Activated naive CD4-positive, alpha-beta T cell treated with anti-CD3 and anti-CD28 coated beads, Interleukin-2, amount 10 ng/mL, durations not matched to agents 7 days and 5 days (primary cell): ENCODE data around the gene MYPN.

Source experiments
- CTCF ChIA-PET: fragments of 350-600 bp; sonication (Branson Sonifier 250); formaldehyde crosslinking; loops from one replicate; lab custom pipeline; 2021; ENCODE audit warnings: antibody characterized with exemption; lab: Charles Lee
- DNase-seq: peaks from one replicate; pipeline ENCODE4 v3.0.0-alpha.2; 2020
- H3K27ac Mint-ChIP-seq: one replicate; pipeline ENCODE4 v1.8.0; 2021; ENCODE audit warnings: mild to moderate bottlenecking, moderate library complexity, mixed read lengths
- H3K27me3 Mint-ChIP-seq: one replicate; pipeline ENCODE4 v1.8.0; 2021; ENCODE audit warnings: mild to moderate bottlenecking, mixed read lengths
- H3K36me3 Mint-ChIP-seq: one replicate; pipeline ENCODE4 v1.8.0; 2021; ENCODE audit warnings: mixed read lengths
- H3K4me1 Mint-ChIP-seq: one replicate; pipeline ENCODE4 v1.8.0; 2021; ENCODE audit warnings: mixed read lengths
- H3K4me3 Mint-ChIP-seq: one replicate; pipeline ENCODE4 v1.8.0; 2021; ENCODE audit warnings: mild to moderate bottlenecking, moderate library complexity, mixed read lengths
- H3K9me3 Mint-ChIP-seq: one replicate; pipeline ENCODE4 v1.8.0; 2021; ENCODE audit warnings: mixed read lengths

MYPN gene

DNA sequence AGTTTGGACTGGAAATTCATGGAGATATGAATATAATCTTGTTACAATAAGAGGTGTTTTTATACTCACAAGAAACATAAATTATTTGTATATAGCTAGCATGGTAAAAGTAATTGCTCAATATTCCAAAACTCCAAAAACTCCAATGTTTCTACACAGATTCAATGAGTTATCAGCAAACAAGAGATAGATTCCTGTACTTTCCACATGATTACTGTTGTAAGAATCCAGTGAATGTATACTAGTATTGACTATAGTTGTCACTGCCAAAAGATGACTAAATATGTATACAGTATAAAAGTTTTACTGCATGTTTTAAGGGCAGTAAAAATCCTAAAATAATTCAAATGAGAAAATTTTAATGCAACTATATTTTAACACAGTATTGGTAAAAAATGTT is 111.9 kb downstream of the MYPN start:
- no peak for DNase-seq
- no peaks in the 10 kb centered on the region for H3K36me3 Mint-ChIP-seq
- H3K9me3 Mint-ChIP-seq: no peaks in the 10 kb centered on the region
- CTCF ChIA-PET: interaction anchor here (1.2 to 1.6 kb wide), 2 partner anchors 8 to 10 kb away, joined by 3 read pairs; no protein-coding TSS in a partner anchor
- H3K4me3 Mint-ChIP-seq: no peak overlapping the region
- H3K27ac Mint-ChIP-seq: no peak overlapping the region
- no peaks in the 10 kb centered on the region for H3K4me1 Mint-ChIP-seq
- peaks cover 6% of the 10 kb centered on the region for H3K27me3 Mint-ChIP-seq

- no peak overlapping the region for H3K27ac Mint-ChIP-seq
- H3K4me1 Mint-ChIP-seq: no peaks in the 10 kb centered on the region
- no peak for DNase-seq
- CTCF ChIA-PET: interaction anchor here (1.8 kb wide), 1 partner anchor 9 kb away, joined by 5 read pairs; no protein-coding TSS in a partner anchor
- no peaks in the 10 kb centered on the region for H3K36me3 Mint-ChIP-seq
- no peak overlapping the region for H3K4me3 Mint-ChIP-seq
- peaks cover 10% of the 10 kb centered on the region for H3K27me3 Mint-ChIP-seq
- H3K9me3 Mint-ChIP-seq: no peaks in the 10 kb centered on the region
These were observed 113.1 kb downstream of the MYPN start for GRCh38 chr10:68222391-68222790.

DNA sequence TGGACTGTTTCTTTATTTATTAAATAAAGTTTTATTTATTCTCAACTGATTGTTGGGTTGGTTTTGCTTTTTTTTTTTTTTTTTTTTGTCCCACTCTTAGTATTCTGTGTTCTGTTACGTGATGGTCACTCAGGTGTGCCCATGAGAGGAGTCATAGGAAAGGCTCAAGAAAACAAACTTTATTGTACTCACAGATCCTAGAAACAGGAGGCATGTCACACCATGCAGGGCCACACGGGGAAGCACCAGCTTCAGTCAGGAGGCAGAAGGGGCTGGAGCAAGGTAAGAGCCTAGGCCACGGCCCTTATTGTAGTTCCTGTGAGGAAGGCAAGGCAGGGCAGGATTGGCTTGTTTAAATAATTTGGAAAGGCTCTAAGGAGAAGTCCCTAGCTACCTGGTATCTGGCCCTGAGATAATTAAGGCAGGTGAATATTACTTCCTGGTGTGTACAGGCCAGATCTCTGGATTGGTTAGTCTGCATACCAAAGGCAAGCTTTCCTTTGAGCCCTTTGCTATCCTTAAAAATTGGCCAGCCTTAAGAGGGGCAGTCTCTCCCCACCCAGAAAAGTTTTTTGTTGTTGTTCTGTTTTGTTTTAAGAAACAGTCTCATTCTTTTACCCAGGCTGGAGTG is 114.4 kb downstream of the MYPN start:
- Mint-ChIP-seq H3K4me1 (no peaks in the 10 kb centered on the region), H3K4me3 (no peak overlapping the region), H3K27me3 (peaks cover 14% of the 10 kb centered on the region), H3K9me3 (no peaks in the 10 kb centered on the region), H3K36me3 (no peaks in the 10 kb centered on the region), H3K27ac (no peak overlapping the region)
- CTCF ChIA-PET: interaction anchor here (0.9 to 1.8 kb wide), 3 partner anchors 9 to 13 kb away, joined by 3 to 5 read pairs (median 4); no protein-coding TSS in a partner anchor
- no peak for DNase-seq

GRCh38 chr10:68224810-68225209 is 115.5 kb downstream of the MYPN start:
- CTCF ChIA-PET: no interaction called here
- H3K4me1 Mint-ChIP-seq: no peaks in the 10 kb centered on the region
- DNase-seq: no peak
- no peak overlapping the region for H3K27ac Mint-ChIP-seq
- no peak overlapping the region for H3K4me3 Mint-ChIP-seq
- H3K27me3 Mint-ChIP-seq: peaks cover 19% of the 10 kb centered on the region
- H3K9me3 Mint-ChIP-seq: no peaks in the 10 kb centered on the region
- H3K36me3 Mint-ChIP-seq: no peaks in the 10 kb centered on the region

GRCh38 chr10:68230268-68230667 is 121.0 kb downstream of the MYPN start:
- CTCF ChIA-PET: interaction anchor here (0.7 to 1.0 kb wide), 3 partner anchors 14 to 118 kb away, joined by 3 to 4 read pairs (median 4); no protein-coding TSS in a partner anchor
- Mint-ChIP-seq H3K27ac (no peak overlapping the region), H3K9me3 (no peaks in the 10 kb centered on the region), H3K36me3 (no peaks in the 10 kb centered on the region), H3K27me3 (peaks cover 44% of the 10 kb centered on the region), H3K4me1 (peaks cover 7% of the 10 kb centered on the region), H3K4me3 (no peak overlapping the region)
- DNase-seq: no peak

DNA sequence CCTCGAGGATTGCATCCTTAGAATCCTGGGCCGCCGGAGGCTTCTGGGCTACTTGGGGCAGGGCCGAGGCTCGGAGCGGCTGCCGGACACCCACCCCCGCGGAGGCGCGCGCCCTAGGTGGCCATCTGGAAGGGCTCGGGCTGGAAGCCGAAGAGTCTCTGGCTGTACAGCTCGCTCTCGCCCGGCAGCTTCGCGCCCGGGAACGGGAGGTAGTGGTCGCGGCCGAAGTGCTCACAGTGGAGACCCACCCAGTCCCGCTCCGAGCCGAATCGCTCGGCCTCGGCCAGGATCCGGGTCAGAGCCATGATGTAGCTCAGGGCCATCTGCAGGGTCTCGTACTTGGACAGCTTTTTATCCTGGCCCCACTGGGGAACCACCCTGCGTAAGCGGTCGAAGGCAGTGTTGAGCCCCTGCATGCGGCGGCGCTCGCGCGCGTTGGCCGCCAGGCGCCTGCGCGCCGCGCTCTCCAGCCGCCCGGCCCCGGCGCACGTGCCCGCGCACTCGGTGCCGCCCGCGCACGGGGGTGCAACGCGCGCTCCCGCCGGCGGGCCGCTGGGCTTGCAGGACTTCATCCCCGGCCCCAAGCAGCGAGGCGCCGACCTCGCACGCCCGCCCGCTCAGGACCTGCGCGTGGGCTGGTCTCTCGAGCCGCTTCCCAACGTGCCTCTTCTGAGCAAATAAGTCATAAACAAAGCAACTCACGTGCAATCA is 122.0 kb downstream of the MYPN start:
- H3K27me3 Mint-ChIP-seq: peaks cover 51% of the 10 kb centered on the region

GRCh38 chr10:68231817-68232251 is 122.5 kb downstream of the MYPN start, which contains the start of gene ATOH7:
Gene ATOH7 (minus strand): TSS chr10:68232113. CDS start chr10:68231677, 436 bp downstream.
- CTCF ChIA-PET: interaction anchor here (0.7 kb wide), 1 partner anchor 8 kb away, joined by 4 read pairs; no protein-coding TSS in a partner anchor
- Mint-ChIP-seq H3K27ac (no peak within 1 kb of the TSS), H3K9me3 (no peaks in the 10 kb centered on the region), H3K4me1 (peaks cover 7% of the 10 kb centered on the region), H3K36me3 (no peaks in the 10 kb centered on the region), H3K4me3 (peak within 1 kb of the TSS; percentile 53), H3K27me3 (peaks cover 57% of the 10 kb centered on the region)
- no peak for DNase-seq

More for the DNA sequence above, 122.0 kb downstream of the MYPN start:
- Mint-ChIP-seq H3K4me3 (peak overlapping the region; percentile 53), H3K36me3 (no peaks in the 10 kb centered on the region), H3K4me1 (peaks cover 7% of the 10 kb centered on the region), H3K27ac (no peak overlapping the region), H3K9me3 (no peaks in the 10 kb centered on the region)
- peak; percentile 46 for DNase-seq
- CTCF ChIA-PET: interaction anchor here (0.6 to 1.0 kb wide), 3 partner anchors 15 to 145 kb away, joined by 3 to 4 read pairs (median 3); no protein-coding TSS in a partner anchor

DNA sequence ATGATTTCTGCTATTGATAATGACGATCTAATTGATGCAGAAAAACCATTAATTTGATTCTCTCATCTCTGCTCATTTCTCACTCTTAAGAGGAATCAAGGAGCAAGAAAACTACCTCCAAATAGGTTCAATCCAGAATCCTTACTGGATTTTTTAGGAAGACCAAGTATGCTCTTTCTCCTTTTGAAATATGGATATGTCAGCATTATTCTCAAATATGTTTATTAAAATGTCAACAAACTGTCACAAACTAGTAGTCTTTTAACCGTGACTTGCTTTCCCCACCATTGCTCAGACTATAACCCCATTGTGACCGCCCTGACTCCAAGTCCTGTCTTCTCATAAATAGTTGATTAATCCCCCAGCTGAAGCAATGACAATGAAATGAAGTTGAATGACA is 123.8 kb downstream of the MYPN start:
- no peak for DNase-seq
- H3K4me1 Mint-ChIP-seq: peaks cover 7% of the 10 kb centered on the region
- no peak overlapping the region for H3K4me3 Mint-ChIP-seq
- H3K27ac Mint-ChIP-seq: no peak overlapping the region
- H3K9me3 Mint-ChIP-seq: no peaks in the 10 kb centered on the region
- peaks cover 49% of the 10 kb centered on the region for H3K27me3 Mint-ChIP-seq
- CTCF ChIA-PET: no interaction called here
- H3K36me3 Mint-ChIP-seq: no peaks in the 10 kb centered on the region

DNA sequence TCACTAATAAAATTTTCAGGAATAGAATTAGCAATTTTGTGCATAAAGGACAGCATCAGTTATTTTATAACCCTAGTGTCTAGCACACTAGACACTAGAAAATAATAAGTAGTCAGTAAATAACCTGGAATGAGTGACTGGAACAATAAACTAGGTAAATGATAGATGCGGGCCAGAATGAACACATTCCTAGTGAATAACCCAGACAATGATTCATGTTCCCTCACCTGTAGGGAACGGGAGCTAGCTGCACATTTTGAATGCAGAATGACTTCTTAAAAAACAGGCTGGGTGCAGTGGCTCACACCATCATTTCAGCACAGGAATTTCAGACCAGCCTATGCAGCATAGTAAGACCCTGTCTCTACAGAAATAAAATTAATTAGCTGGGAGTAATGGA is 125.8 kb downstream of the MYPN start:
- Mint-ChIP-seq H3K27ac (no peak overlapping the region), H3K4me1 (peaks cover 7% of the 10 kb centered on the region), H3K4me3 (no peak overlapping the region), H3K9me3 (no peaks in the 10 kb centered on the region), H3K27me3 (peaks cover 44% of the 10 kb centered on the region), H3K36me3 (no peaks in the 10 kb centered on the region)
- no peak for DNase-seq
- CTCF ChIA-PET: no interaction called here

- CTCF ChIA-PET: no interaction called here
- no peak overlapping the region for H3K4me3 Mint-ChIP-seq
- peaks cover 7% of the 10 kb centered on the region for H3K4me1 Mint-ChIP-seq
- H3K27ac Mint-ChIP-seq: no peak overlapping the region
- DNase-seq: no peak
- H3K36me3 Mint-ChIP-seq: no peaks in the 10 kb centered on the region
- peaks cover 41% of the 10 kb centered on the region for H3K27me3 Mint-ChIP-seq
- H3K9me3 Mint-ChIP-seq: no peaks in the 10 kb centered on the region
These were observed 126.3 kb downstream of the MYPN start for GRCh38 chr10:68235581-68235980.

GRCh38 chr10:68237173-68237572 is 127.9 kb downstream of the MYPN start:
- Mint-ChIP-seq H3K4me3 (no peak overlapping the region), H3K27ac (no peak overlapping the region), H3K4me1 (no peaks in the 10 kb centered on the region), H3K9me3 (no peaks in the 10 kb centered on the region), H3K27me3 (peaks cover 30% of the 10 kb centered on the region), H3K36me3 (no peaks in the 10 kb centered on the region)
- CTCF ChIA-PET: interaction anchor here (0.8 to 1.2 kb wide), 3 partner anchors 10 to 30 kb away, joined by 3 to 6 read pairs (median 3); no protein-coding TSS in a partner anchor
- DNase-seq: no peak

DNA sequence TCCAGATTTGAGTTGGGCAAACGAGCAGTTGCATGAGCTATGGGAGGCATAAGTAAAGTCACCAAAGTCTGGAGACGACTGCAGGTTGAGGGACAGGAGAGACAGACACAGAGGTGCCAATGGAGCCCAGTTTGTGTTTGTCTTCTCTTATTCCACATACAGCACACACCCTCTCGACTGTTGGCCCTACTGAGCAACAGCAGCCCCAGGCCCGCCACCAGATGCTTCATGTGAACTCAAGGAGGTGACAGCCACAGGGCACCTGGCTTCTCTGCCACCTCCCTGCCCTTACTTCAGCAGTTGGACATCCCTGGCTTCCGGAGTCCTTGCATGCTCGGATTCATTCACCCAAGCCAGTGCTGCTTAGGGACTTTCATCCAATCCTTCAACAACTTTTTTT is 129.1 kb downstream of the MYPN start:
- H3K4me1 Mint-ChIP-seq: no peaks in the 10 kb centered on the region
- no peak for DNase-seq
- CTCF ChIA-PET: no interaction called here
- H3K27me3 Mint-ChIP-seq: peaks cover 26% of the 10 kb centered on the region
- no peaks in the 10 kb centered on the region for H3K9me3 Mint-ChIP-seq
- no peaks in the 10 kb centered on the region for H3K36me3 Mint-ChIP-seq
- no peak overlapping the region for H3K27ac Mint-ChIP-seq
- no peak overlapping the region for H3K4me3 Mint-ChIP-seq

DNA sequence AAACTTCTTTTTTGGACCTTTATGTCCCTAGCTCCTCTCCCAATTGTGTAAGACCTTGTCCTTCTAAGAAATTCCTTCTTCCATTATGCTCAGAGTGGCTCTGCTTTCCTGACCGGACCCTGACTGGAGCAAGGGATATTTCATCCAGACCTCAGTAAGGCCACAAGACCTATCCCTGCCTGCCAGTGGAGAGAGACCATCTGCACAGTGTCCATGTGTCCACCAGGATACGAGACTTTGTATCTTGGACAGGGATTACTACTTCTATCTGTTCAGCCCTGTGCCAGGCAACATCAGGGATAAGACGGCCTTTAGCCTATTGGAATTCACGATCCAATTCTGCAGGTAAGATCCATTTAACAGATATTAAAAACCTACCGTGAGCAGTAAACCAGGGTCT is 129.8 kb downstream of the MYPN start:
- Mint-ChIP-seq H3K4me1 (no peaks in the 10 kb centered on the region), H3K36me3 (no peaks in the 10 kb centered on the region), H3K4me3 (no peak overlapping the region), H3K9me3 (no peaks in the 10 kb centered on the region), H3K27ac (no peak overlapping the region), H3K27me3 (peaks cover 23% of the 10 kb centered on the region)
- CTCF ChIA-PET: interaction anchor here (1.0 kb wide), 1 partner anchor 20 kb away, joined by 3 read pairs; no protein-coding TSS in a partner anchor
- DNase-seq: no peak

DNA sequence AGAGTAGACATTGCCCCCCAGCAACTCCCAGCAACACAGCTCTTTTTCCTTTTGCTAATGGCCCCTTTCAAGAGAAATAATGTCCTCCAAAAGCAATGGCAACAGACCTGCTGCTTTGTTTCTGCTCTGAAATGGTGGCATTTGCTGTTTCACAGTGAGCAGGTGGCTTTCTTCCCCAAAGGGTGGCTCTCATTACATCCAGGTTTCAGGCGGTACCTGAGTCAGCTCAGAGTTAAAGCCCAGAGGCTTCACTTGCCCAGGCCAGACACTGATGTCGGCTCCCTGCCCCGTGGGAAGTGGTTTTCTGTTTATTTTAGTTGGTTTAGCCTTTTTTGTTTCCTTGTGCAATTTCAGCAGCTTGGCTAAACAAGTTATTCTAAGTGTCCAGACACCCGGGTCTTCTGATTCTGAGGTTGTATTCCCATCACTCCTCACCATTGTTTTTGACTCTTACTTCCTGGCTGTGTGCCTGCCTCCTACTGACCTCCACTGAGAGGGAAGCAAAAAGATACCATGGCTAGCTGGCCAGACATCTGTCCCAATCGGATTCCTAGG is 130.4 kb downstream of the MYPN start:
- no peak for DNase-seq
- CTCF ChIA-PET: interaction anchor here (1.0 kb wide), 1 partner anchor 19 kb away, joined by 3 read pairs; no protein-coding TSS in a partner anchor

More for the DNA sequence above, 130.4 kb downstream of the MYPN start:
- no peaks in the 10 kb centered on the region for H3K4me1 Mint-ChIP-seq
- no peak overlapping the region for H3K4me3 Mint-ChIP-seq
- no peaks in the 10 kb centered on the region for H3K36me3 Mint-ChIP-seq
- H3K27ac Mint-ChIP-seq: no peak overlapping the region
- peaks cover 23% of the 10 kb centered on the region for H3K27me3 Mint-ChIP-seq
- H3K9me3 Mint-ChIP-seq: no peaks in the 10 kb centered on the region
